CD8-positive, alpha-beta memory T cell (primary cell): ENCODE data around the gene MPP4. TPM values are rescaled to one million over a fixed set of nuclear protein-coding genes. Genes with fewer than 3 reads are reported as not detected.

Experiments used
- CTCF ChIA-PET: fragments of 350-600 bp; sonication (Branson Sonifier 250); formaldehyde crosslinking; loops from one replicate; lab custom pipeline; 2021; ENCODE audit warnings: antibody characterized with exemption; lab: Charles Lee
- POLR2A ChIA-PET: fragments of 350-600 bp; sonication (Branson Sonifier 250); formaldehyde crosslinking; loops from one replicate; lab custom pipeline; 2021; ENCODE audit warnings: antibody characterized with exemption; lab: Charles Lee
- DNase-seq, 5 donors: peaks; one replicate each; pipeline versions ENCODE4 v3.0.0 to v3.0.0-alpha.2; 2020 to 2022; ENCODE audit warnings: mixed read lengths in 1 of 5
- H3K27ac ChIP-seq: one replicate; pipeline ENCODE4 v1.7.0; 2013; ENCODE audit warnings: low read depth, mild to moderate bottlenecking, low read length, moderate library complexity
- H3K27me3 ChIP-seq: 2 replicates; pipeline ENCODE4 v1.7.0; 2013; ENCODE audit warnings: low read length, mild to moderate bottlenecking; ENCODE audit not compliant: insufficient read depth, poor library complexity, severe bottlenecking
- H3K36me3 ChIP-seq: 2 replicates; pipeline ENCODE4 v1.7.0; 2013; ENCODE audit warnings: mild to moderate bottlenecking, low read length, moderate library complexity; ENCODE audit not compliant: insufficient read depth
- H3K4me1 ChIP-seq: 2 replicates; pipeline ENCODE4 v1.7.0; 2013; ENCODE audit warnings: mild to moderate bottlenecking, low read length, moderate library complexity; ENCODE audit not compliant: insufficient read depth
- H3K4me3 ChIP-seq: 2 replicates; pipeline ENCODE4 v1.7.0; 2013; ENCODE audit warnings: mild to moderate bottlenecking, low read length
- H3K9me3 ChIP-seq: 2 replicates; pipeline ENCODE4 v1.7.0; 2013; ENCODE audit warnings: mild to moderate bottlenecking, low read length
- H3K27ac Mint-ChIP-seq, 8 donors: one replicate each; pipeline ENCODE4 v1.8.0; 2020 to 2021; ENCODE audit warnings: mixed read lengths in 8 of 8, mild to moderate bottlenecking in 6 of 8, inconsistent platforms in 3 of 8, moderate library complexity in 3 of 8
- H3K27me3 Mint-ChIP-seq, 2 donors: one replicate each; pipeline ENCODE4 v1.8.0; 2020 to 2021; ENCODE audit warnings: mixed read lengths in 2 of 2, mild to moderate bottlenecking in 1 of 2, moderate library complexity in 1 of 2
- H3K36me3 Mint-ChIP-seq, 3 donors: one replicate each; pipeline ENCODE4 v1.8.0; 2020 to 2021; ENCODE audit warnings: mixed read lengths in 3 of 3, inconsistent platforms in 1 of 3, mild to moderate bottlenecking in 1 of 3
- H3K4me1 Mint-ChIP-seq, 3 donors: one replicate each; pipeline ENCODE4 v1.8.0; 2020 to 2021; ENCODE audit warnings: mixed read lengths in 3 of 3, inconsistent platforms in 1 of 3, mild to moderate bottlenecking in 1 of 3
- H3K4me3 Mint-ChIP-seq, 7 donors: one replicate each; pipeline ENCODE4 v1.8.0; 2020 to 2021; ENCODE audit warnings: mixed read lengths in 7 of 7, mild to moderate bottlenecking in 6 of 7, moderate library complexity in 4 of 7, inconsistent platforms in 2 of 7
- H3K9me3 Mint-ChIP-seq, 5 donors: one replicate each; pipeline ENCODE4 v1.8.0; 2020 to 2022; ENCODE audit warnings: mixed read lengths in 5 of 5, mild to moderate bottlenecking in 3 of 5, moderate library complexity in 2 of 5, inconsistent platforms in 1 of 5
- polyA plus RNA-seq: library from polyadenylated mRNA; unstranded; fragments of 300-500 nt; fragmentation: Illumina TruSeq; gene quantifications from one replicate; pipeline ENCODE4 v1.2.3, GENCODE V29; 2021
- total RNA-seq, 2 experiments: library from RNA; stranded (reverse); gene quantifications; one replicate each; pipeline ENCODE4 v1.2.3, GENCODE V29; 2021

The MPP4 gene
- total and polyA plus RNA-seq, 3 experiments from 2014 or later: not detected

- Histone ChIP-seq H3K27me3 (no peaks in the 10 kb centered on the region), H3K9me3 (no peaks in the 10 kb centered on the region), H3K36me3 (no peaks in the 10 kb centered on the region), H3K27ac (peak overlapping the region; percentile 97), H3K4me3 (peak overlapping the region; percentile 98), H3K4me1 (peaks cover 11% of the 10 kb centered on the region)
- H3K36me3 Mint-ChIP-seq: peaks cover 0 to 6% (median 1%) of the 10 kb centered on the region in 3 donors
- peak overlapping the region; percentile 92 to 99 (median 96) for H3K4me3 Mint-ChIP-seq
- H3K4me1 Mint-ChIP-seq: peaks cover 9 to 15% (median 13%) of the 10 kb centered on the region in 3 donors
- H3K9me3 Mint-ChIP-seq: no peaks in the 10 kb centered on the region
- H3K27ac Mint-ChIP-seq: peak overlapping the region; percentile 93 to 99 (median 99)
- peak; percentile 77 to 90 (median 87) for DNase-seq
- ChIA-PET POLR2A (interaction anchor here (0.5 to 2.3 kb wide), 6 partner anchors 138 to 624 kb away, joined by 3 to 10 read pairs (median 3); partner anchors contain the start of genes ALS2, STRADB and TRAK2), CTCF (interaction anchor here (0.8 to 1.3 kb wide), 5 partner anchors 9 to 410 kb away, joined by 3 read pairs; partner anchors contain the start of gene ALS2)
- no peaks in the 10 kb centered on the region for H3K27me3 Mint-ChIP-seq
These were observed 55.7 kb downstream of the MPP4 start for GRCh38 chr2:201642579-201643215.

DNA sequence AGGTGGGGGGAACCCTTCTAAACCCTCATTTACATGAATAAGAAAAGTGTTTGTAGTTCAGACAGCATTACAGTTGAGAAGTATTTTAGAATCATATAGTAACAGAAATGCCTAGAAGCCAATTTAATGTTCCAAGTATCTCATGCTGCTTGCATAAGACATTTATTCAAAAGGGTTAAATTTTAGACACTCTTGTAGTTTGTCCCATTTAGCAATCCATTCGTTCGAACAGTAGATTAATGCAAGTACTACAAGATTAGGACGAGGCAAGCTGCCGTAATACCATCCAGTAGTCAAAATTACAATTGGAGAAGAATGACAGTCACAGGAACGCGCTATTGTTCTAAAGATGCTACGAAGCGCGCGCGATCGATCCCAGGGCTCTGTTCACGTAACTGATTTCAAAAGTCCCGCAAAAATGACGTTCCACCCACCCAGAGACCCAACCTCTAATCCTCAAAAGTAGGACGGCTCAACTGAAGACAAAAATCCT is 56.3 kb downstream of the MPP4 start:
- ChIA-PET POLR2A (interaction anchor here (0.5 to 2.3 kb wide), 6 partner anchors 139 to 624 kb away, joined by 3 to 10 read pairs (median 3); partner anchors contain the start of genes ALS2, STRADB and TRAK2), CTCF (interaction anchor here (0.8 to 1.3 kb wide), 4 partner anchors 9 to 409 kb away, joined by 3 read pairs; partner anchors contain the start of gene ALS2)
- peak overlapping the region; percentile 93 to 99 (median 99) for H3K27ac Mint-ChIP-seq

DNA sequence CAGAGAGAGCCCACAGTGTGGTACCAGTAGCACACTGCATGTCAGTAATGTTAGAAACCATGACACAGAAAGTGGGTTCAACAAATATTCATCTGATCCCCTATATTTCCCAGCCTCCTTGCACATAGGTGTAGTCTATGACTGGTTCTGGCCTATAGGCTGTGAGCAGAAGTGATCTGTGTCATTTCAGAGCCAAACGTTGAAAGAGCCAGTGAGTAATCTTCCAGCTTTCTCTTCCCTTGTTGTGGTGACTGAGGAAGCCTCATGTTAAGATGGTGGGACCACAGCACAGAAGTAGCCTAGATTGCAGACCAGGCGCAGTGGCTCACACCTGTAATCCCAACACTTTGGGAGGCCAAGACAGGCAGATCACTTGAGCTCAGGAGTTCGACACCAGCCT is 59.2 kb downstream of the MPP4 start:
- Histone ChIP-seq H3K4me1 (peaks cover 11% of the 10 kb centered on the region), H3K9me3 (no peaks in the 10 kb centered on the region), H3K27me3 (no peaks in the 10 kb centered on the region), H3K36me3 (no peaks in the 10 kb centered on the region), H3K27ac (no peak overlapping the region), H3K4me3 (no peak overlapping the region)
- Mint-ChIP-seq H3K27me3 (no peaks in the 10 kb centered on the region), H3K27ac (no peak overlapping the region), H3K4me1 (peaks cover 9 to 15% (median 13%) of the 10 kb centered on the region in 3 donors), H3K36me3 (peaks cover 3 to 13% (median 3%) of the 10 kb centered on the region in 3 donors), H3K4me3 (peak overlapping the region in 1 of 7 donors; percentile 35), H3K9me3 (no peaks in the 10 kb centered on the region)
- POLR2A ChIA-PET: no interaction called here
- DNase-seq: no peak
- CTCF ChIA-PET: no interaction called here

More for the DNA sequence above, 56.3 kb downstream of the MPP4 start:
- no peaks in the 10 kb centered on the region for H3K9me3 ChIP-seq
- H3K27ac ChIP-seq: peak overlapping the region; percentile 97
- H3K27me3 ChIP-seq: no peaks in the 10 kb centered on the region
- H3K4me1 ChIP-seq: peaks cover 11% of the 10 kb centered on the region
- no peaks in the 10 kb centered on the region for H3K27me3 Mint-ChIP-seq
- H3K4me1 Mint-ChIP-seq: peaks cover 9 to 15% (median 13%) of the 10 kb centered on the region in 3 donors
- H3K4me3 ChIP-seq: peak overlapping the region; percentile 98
- H3K36me3 ChIP-seq: no peaks in the 10 kb centered on the region
- DNase-seq: no peak
- peaks cover 0 to 6% (median 1%) of the 10 kb centered on the region in 3 donors for H3K36me3 Mint-ChIP-seq
- no peaks in the 10 kb centered on the region for H3K9me3 Mint-ChIP-seq
- H3K4me3 Mint-ChIP-seq: peak overlapping the region; percentile 92 to 99 (median 96)

DNA sequence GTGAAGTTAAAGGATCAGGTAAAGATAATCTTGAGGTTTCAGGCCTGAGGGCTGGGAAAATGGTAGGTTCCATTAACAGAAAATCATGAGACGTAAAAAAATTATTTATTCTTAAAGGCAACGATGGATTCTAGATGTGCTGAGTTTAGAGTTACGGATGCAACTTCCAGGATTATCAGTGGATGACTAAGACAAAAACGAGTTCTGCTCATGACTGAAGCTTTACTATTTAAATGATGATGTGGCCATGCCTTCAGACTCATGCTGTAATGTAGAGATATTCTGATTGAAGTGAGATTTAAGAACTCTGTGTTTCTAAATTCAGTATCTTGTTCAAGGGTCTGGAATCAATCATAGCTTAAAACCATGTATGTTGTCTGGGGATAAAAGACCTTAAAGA is 60.1 kb downstream of the MPP4 start:
- H3K27ac Mint-ChIP-seq: no peak overlapping the region
- no peaks in the 10 kb centered on the region for H3K36me3 ChIP-seq
- H3K36me3 Mint-ChIP-seq: peaks cover 3 to 20% (median 3%) of the 10 kb centered on the region in 3 donors
- H3K4me3 Mint-ChIP-seq: peak overlapping the region in 1 of 7 donors; percentile 28
- H3K4me1 Mint-ChIP-seq: peaks cover 6 to 10% (median 8%) of the 10 kb centered on the region in 3 donors
- no peak overlapping the region for H3K4me3 ChIP-seq
- POLR2A ChIA-PET: no interaction called here
- no peaks in the 10 kb centered on the region for H3K27me3 ChIP-seq
- H3K27me3 Mint-ChIP-seq: no peaks in the 10 kb centered on the region
- peaks cover 6% of the 10 kb centered on the region for H3K4me1 ChIP-seq
- no peak for DNase-seq
- H3K27ac ChIP-seq: no peak overlapping the region
- H3K9me3 ChIP-seq: no peaks in the 10 kb centered on the region
- no peaks in the 10 kb centered on the region for H3K9me3 Mint-ChIP-seq
- CTCF ChIA-PET: no interaction called here

DNA sequence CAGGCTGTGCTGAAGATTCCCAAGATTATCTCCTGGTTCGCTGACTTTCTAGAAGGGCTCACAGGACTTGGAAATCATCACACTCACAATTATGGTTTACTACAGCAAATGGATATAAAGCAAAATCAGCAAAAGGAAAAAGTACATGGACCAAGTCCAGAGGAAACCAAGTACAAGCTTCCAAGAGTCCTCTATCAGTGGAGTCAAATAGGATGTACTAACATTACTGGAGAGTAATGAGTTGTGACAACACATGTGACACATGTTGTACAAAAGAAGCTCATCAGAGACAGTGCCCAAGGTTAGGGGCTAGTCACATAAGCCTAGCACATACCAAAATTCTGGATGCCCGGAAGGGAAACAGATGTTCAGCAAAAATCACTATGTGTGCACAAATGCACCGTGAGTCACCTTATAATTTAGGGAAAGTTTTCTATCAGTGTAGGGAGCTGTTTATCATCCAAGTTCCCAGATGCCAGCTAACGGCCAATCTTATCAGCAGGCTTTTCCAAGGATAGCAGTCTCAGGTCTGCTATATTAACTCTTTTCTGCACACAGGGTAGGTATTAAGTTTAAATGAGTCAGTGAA is 64.7 kb downstream of the MPP4 start:
- Mint-ChIP-seq H3K4me1 (no peaks in the 10 kb centered on the region), H3K27ac (no peak overlapping the region), H3K4me3 (no peak overlapping the region), H3K36me3 (peaks cover 3 to 33% (median 8%) of the 10 kb centered on the region in 3 donors), H3K9me3 (no peaks in the 10 kb centered on the region), H3K27me3 (no peaks in the 10 kb centered on the region)
- Histone ChIP-seq H3K9me3 (no peaks in the 10 kb centered on the region), H3K4me3 (no peak overlapping the region), H3K27me3 (no peaks in the 10 kb centered on the region), H3K36me3 (no peaks in the 10 kb centered on the region), H3K4me1 (no peaks in the 10 kb centered on the region), H3K27ac (no peak overlapping the region)
- ChIA-PET POLR2A (interaction anchor here (0.6 kb wide), 1 partner anchor 675 kb away, joined by 3 read pairs; no protein-coding TSS in a partner anchor), CTCF (interaction anchor here (1.0 kb wide), 1 partner anchor 9 kb away, joined by 3 read pairs; no protein-coding TSS in a partner anchor)
- no peak for DNase-seq

DNA sequence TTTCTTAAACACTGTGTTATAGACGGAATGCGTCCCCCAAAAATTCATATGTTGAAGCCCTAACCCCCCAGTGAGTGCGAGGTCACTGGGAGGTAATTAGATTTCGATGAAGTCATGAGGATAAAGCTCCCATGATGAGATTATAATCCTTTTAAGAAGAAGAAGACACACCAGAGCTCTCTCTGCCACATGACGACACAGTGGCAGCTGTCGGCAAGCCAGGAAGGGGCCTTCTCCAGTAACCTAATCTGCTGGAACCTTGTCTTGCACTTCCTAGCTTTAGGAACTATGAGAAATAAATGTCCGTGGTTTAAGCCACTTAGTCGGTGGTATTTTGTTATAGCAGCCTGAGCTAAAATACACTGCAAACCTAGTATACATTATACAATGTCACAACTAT is 67.4 kb downstream of the MPP4 start:
- CTCF ChIA-PET: no interaction called here
- no peaks in the 10 kb centered on the region for H3K9me3 ChIP-seq
- Mint-ChIP-seq H3K4me1 (no peaks in the 10 kb centered on the region), H3K27me3 (no peaks in the 10 kb centered on the region), H3K4me3 (no peak overlapping the region), H3K36me3 (peaks cover 3 to 32% (median 10%) of the 10 kb centered on the region in 3 donors), H3K27ac (no peak overlapping the region), H3K9me3 (no peaks in the 10 kb centered on the region)
- POLR2A ChIA-PET: no interaction called here
- H3K4me1 ChIP-seq: no peaks in the 10 kb centered on the region
- no peak for DNase-seq
- no peaks in the 10 kb centered on the region for H3K36me3 ChIP-seq
- no peak overlapping the region for H3K4me3 ChIP-seq
- H3K27me3 ChIP-seq: no peaks in the 10 kb centered on the region
- H3K27ac ChIP-seq: no peak overlapping the region

- Mint-ChIP-seq H3K9me3 (no peaks in the 10 kb centered on the region), H3K27me3 (no peaks in the 10 kb centered on the region), H3K4me3 (no peak overlapping the region), H3K4me1 (no peaks in the 10 kb centered on the region), H3K27ac (no peak overlapping the region), H3K36me3 (peaks cover 3 to 32% (median 13%) of the 10 kb centered on the region in 3 donors)
- no peak overlapping the region for H3K27ac ChIP-seq
- no peak for DNase-seq
- H3K36me3 ChIP-seq: no peaks in the 10 kb centered on the region
- H3K4me3 ChIP-seq: no peak overlapping the region
- POLR2A ChIA-PET: no interaction called here
- no peaks in the 10 kb centered on the region for H3K27me3 ChIP-seq
- no peaks in the 10 kb centered on the region for H3K4me1 ChIP-seq
- CTCF ChIA-PET: no interaction called here
- H3K9me3 ChIP-seq: no peaks in the 10 kb centered on the region
These were observed 67.9 kb downstream of the MPP4 start for GRCh38 chr2:201630577-201630976.

DNA sequence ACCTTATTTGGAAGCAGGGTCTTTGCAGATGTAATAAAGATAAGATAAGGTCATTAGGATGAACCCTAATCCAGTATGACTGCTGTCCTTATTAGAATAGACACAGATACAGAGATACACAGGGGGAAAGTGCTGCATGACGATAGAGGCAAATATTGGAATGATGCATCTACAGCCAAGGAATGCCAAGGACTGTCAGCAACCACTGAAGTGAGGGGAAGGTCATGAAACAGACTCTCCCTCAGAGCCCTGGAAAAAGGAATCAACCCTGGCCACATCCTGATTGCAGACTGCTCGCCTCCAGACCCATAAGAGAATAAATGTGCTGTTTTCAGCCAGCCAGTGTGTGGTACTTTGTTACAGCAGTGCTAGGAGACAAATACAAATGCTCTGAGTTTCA is 69.9 kb downstream of the MPP4 start:
- Mint-ChIP-seq H3K4me3 (no peak overlapping the region), H3K27ac (no peak overlapping the region), H3K9me3 (no peaks in the 10 kb centered on the region), H3K27me3 (no peaks in the 10 kb centered on the region), H3K36me3 (peaks cover 3 to 21% (median 15%) of the 10 kb centered on the region in 3 donors), H3K4me1 (no peaks in the 10 kb centered on the region)
- POLR2A ChIA-PET: no interaction called here
- no peaks in the 10 kb centered on the region for H3K27me3 ChIP-seq
- no peak for DNase-seq
- H3K27ac ChIP-seq: no peak overlapping the region
- CTCF ChIA-PET: no interaction called here
- no peaks in the 10 kb centered on the region for H3K9me3 ChIP-seq
- no peaks in the 10 kb centered on the region for H3K36me3 ChIP-seq
- H3K4me1 ChIP-seq: no peaks in the 10 kb centered on the region
- no peak overlapping the region for H3K4me3 ChIP-seq
